Ishikawa (cell line): ENCODE data around the gene CDH23.

Source experiments
- CEBPB ChIP-seq: IDR thresholded peaks from 2 replicates; pipeline ENCODE4 v1.6.1; 2012
- CREB1 ChIP-seq: IDR thresholded peaks from 2 replicates; pipeline ENCODE4 v1.6.1; 2012; ENCODE audit warnings: low read depth
- EGR1 ChIP-seq: IDR thresholded peaks from 2 replicates; pipeline ENCODE4 v1.6.1; 2012
- EP300 ChIP-seq: IDR thresholded peaks from 2 replicates; pipeline ENCODE4 v1.6.1; 2012; ENCODE audit warnings: borderline replicate concordance
- FOXM1 ChIP-seq: IDR thresholded peaks from 2 replicates; pipeline ENCODE4 v1.6.1; 2012; ENCODE audit warnings: low read depth, borderline replicate concordance
- NFIC ChIP-seq: IDR thresholded peaks from 2 replicates; pipeline ENCODE4 v1.6.1; 2012
- RAD21 ChIP-seq: IDR thresholded peaks from 2 replicates; pipeline ENCODE4 v1.6.1; 2012; ENCODE audit warnings: low read depth
- TAF1 ChIP-seq: IDR thresholded peaks from 2 replicates; pipeline ENCODE4 v1.6.1; 2012; ENCODE audit warnings: low read depth, mild to moderate bottlenecking
- TCF12 ChIP-seq: IDR thresholded peaks from 2 replicates; pipeline ENCODE4 v1.6.1; 2012; ENCODE audit warnings: low read depth
- TEAD4 ChIP-seq: IDR thresholded peaks from 2 replicates; pipeline ENCODE4 v1.6.1; 2012
- USF1 ChIP-seq: IDR thresholded peaks from 2 replicates; pipeline ENCODE4 v1.6.1; 2012
- YY1 ChIP-seq: IDR thresholded peaks from 2 replicates; pipeline ENCODE4 v1.6.1; 2012; ENCODE audit warnings: low read depth
- ZBTB7A ChIP-seq: IDR thresholded peaks from 2 replicates; pipeline ENCODE4 v1.6.1; 2012; ENCODE audit warnings: low read depth
- TF ChIP-seq, protein P1 (sequence below): IDR thresholded peaks from 2 replicates; pipeline ENCODE4 v1.6.1; 2012
- TF ChIP-seq, protein P2 (sequence below): IDR thresholded peaks from 2 replicates; pipeline ENCODE4 v1.6.1; 2012; ENCODE audit warnings: low read depth, mild to moderate bottlenecking

Gene CDH23

GRCh38 chr10:71725998-71726579 lies 329.4 kb downstream of the CDH23 start:
- TF ChIP-seq ZBTB7A (no peak), USF1 (no peak), CEBPB (no peak), RAD21 (0 out of 2 replicates have a peak, but pooled peaks have one; percentile 10)
- TF ChIP-seq, protein P1, sequence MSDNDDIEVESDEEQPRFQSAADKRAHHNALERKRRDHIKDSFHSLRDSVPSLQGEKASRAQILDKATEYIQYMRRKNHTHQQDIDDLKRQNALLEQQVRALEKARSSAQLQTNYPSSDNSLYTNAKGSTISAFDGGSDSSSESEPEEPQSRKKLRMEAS: no peak

- TF ChIP-seq TAF1 (no peak), ZBTB7A (no peak), YY1 (no peak), RAD21 (no peak), CEBPB (no peak), EGR1 (no peak)
- TF ChIP-seq, protein P1: no peak
These were observed 329.9 kb downstream of the CDH23 start for GRCh38 chr10:71726580-71727104.

DNA sequence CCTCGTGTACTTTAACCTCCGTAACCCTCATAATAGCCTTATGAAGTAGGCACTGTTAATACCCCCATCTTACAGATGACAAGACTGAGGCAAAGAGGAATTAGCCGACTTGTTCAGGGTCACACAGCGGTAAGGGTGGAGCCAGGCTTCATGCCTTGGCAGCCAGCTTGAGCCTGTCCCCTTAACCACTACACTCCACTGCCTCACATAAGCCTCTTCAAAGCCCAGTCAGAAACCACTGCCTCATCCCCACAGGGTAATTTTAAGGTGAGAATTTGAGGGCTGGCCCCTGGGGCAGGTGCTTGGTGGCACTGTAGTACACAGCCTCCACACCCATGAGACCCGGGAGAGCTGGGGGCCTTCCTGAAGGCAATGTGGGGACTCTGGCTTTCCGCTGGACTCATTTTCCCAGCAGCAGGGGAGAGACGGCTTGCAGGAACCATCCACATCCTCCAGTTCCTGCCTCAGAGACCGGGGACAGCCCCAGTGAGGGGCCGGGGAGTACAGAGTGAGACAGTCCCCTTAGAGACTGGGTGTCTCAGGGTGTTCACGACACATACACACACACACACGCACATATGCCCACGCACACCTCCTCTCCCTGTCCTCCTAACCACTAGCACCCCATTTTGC lies 330.5 kb downstream of the CDH23 start:
- no peak for TF ChIP-seq YY1

DNA sequence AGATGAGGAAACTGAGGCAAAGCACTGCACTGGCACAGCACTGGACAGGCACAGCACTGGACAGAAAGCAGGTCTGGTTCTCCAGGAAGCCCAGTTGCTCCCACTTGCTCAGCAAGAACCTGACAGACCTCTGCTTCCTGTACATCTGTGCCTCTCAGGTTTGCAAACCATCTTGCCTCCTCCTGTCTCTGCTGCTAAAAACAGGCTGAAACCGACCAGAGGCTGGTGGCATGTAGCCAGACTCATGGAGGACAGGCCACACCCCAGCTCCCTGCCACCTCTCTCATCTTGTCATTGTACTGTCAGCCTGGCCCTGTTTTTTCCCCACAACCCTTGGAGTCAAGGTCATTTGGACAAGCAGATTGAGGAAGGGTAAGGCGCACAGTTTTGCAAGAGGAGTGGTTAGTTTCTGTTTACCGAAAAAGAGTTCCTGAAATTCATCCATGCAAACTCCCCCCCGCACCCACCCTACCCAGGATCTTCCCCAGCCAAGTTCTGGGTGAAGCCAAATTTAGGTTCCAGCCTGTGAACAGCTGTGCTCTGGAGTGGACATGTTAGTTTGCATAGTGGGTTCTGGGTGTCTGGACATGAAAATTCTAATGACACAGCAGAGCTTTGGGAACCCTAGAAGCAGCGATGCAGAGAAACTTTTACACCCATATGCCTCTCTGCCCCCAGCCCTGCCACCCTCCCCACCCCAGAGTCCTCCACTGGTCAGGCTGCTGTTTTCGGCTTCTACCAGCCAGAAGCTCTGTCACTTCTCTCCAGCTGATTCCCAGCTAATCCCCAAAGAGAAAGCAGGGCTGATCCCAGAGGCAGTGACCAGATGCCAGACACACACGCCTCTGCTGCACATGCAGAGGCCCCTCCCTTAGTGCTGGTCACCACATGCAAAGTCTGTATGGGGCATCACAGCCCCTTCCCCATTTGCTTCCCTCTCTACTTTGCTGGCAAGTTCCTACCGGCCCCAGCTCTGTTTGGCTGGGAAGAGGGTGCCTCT lies 331.3 kb downstream of the CDH23 start:
- TF ChIP-seq TAF1 (no peak), EP300 (no peak), CEBPB (no peak), NFIC (no peak), EGR1 (no peak), YY1 (no peak), TEAD4 (no peak), USF1 (no peak), TCF12 (no peak), RAD21 (no peak), ZBTB7A (no peak), CREB1 (no peak), FOXM1 (no peak)
- TF ChIP-seq, protein P2, sequence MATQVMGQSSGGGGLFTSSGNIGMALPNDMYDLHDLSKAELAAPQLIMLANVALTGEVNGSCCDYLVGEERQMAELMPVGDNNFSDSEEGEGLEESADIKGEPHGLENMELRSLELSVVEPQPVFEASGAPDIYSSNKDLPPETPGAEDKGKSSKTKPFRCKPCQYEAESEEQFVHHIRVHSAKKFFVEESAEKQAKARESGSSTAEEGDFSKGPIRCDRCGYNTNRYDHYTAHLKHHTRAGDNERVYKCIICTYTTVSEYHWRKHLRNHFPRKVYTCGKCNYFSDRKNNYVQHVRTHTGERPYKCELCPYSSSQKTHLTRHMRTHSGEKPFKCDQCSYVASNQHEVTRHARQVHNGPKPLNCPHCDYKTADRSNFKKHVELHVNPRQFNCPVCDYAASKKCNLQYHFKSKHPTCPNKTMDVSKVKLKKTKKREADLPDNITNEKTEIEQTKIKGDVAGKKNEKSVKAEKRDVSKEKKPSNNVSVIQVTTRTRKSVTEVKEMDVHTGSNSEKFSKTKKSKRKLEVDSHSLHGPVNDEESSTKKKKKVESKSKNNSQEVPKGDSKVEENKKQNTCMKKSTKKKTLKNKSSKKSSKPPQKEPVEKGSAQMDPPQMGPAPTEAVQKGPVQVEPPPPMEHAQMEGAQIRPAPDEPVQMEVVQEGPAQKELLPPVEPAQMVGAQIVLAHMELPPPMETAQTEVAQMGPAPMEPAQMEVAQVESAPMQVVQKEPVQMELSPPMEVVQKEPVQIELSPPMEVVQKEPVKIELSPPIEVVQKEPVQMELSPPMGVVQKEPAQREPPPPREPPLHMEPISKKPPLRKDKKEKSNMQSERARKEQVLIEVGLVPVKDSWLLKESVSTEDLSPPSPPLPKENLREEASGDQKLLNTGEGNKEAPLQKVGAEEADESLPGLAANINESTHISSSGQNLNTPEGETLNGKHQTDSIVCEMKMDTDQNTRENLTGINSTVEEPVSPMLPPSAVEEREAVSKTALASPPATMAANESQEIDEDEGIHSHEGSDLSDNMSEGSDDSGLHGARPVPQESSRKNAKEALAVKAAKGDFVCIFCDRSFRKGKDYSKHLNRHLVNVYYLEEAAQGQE: no peak
- TF ChIP-seq, protein P1: no peak

- TF ChIP-seq TEAD4 (peak; percentile 42; the same call in 1 of the 2 replicates), USF1 (no peak), CREB1 (no peak), NFIC (peak; percentile 79), EP300 (peak; percentile 49; the same call in 1 of the 2 replicates)
These were observed 332.5 kb downstream of the CDH23 start for GRCh38 chr10:71729161-71729636.

GRCh38 chr10:71731791-71732190 lies 335.1 kb downstream of the CDH23 start:
- no peak for TF ChIP-seq RAD21
- TF ChIP-seq ZBTB7A: no peak

DNA sequence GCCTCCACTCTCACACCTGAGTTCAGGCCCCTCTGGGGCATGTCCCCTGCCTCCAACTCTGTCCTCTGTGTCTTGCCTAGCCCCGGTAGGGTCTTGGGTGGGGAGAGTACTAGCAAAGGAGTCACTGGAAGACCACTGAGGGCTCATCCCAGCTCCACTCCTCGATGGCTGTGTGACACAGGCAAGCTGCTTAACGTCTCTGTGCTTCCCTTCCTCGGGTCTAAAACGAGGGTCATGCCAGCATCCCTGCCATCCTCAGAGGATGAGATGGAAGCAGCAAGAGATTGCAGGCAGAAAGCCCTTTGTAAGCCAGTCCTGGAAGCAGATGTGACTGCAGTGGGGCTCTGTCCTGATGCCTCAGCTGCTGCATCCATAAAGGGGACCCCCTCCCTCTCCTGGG lies 338.1 kb downstream of the CDH23 start:
- TF ChIP-seq ZBTB7A (no peak), EP300 (no peak), EGR1 (no peak), TCF12 (no peak), RAD21 (no peak), NFIC (no peak), YY1 (no peak), CREB1 (no peak), TAF1 (no peak), CEBPB (no peak), TEAD4 (no peak), FOXM1 (no peak), USF1 (no peak)
- TF ChIP-seq, protein P1: no peak
- TF ChIP-seq, protein P2: no peak
